ENCODE measurements around the gene COG6.

Gene COG6

GRCh38 chr13:39655569-39656324, at the start of gene COG6:
Gene COG6 (plus strand): TSS chr13:39655662. CDS start chr13:39655727, 65 bp downstream.
- DNase-seq: peak; percentile 78 to 83

- DNase-seq: no peak
Measured at GRCh38 chr13:39605677-39606320, 49.7 kb upstream of the COG6 start.

GRCh38 chr13:39607876-39608275, 47.6 kb upstream of the COG6 start:
- no peak for DNase-seq

GRCh38 chr13:39612023-39612637, 43.3 kb upstream of the COG6 start:
- peak; percentile 59 to 83 for DNase-seq

DNA sequence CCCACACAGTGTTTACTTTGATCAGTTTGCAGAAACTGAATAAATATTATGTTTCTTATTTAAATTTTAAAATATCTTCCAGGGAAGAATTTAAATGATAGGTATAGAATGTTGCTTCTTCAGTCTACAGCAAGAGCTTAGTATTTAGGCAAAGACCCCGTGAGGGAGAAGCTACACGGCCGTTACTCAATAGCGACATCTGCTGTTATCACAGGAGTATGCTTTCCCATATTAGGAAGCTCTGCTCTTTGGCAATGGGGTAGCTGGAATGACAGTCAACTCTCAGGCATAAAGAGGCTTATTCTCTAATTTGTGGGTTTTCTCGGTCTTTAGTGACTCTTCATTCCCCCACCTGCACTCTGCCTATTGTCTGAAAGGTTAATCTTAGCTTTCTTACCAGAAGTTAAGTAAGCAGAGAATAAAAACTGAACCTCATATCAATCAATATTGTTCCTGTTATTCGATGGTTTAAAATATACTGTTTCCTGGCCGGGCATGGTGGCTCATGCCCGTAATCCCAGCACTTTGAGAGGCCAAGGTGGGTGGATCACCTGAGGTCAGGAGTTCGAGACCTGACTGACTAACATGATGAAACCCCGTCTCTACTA, 39.3 kb upstream of the COG6 start:
- peak; percentile 76 to 84 for DNase-seq

- no peak for DNase-seq
Measured at GRCh38 chr13:39618561-39618960, 36.9 kb upstream of the COG6 start.

GRCh38 chr13:39623466-39623865, 32.0 kb upstream of the COG6 start:
- no peak for DNase-seq

- DNase-seq: no peak
Measured at GRCh38 chr13:39631307-39631706, 24.2 kb upstream of the COG6 start.

- DNase-seq: no peak
Measured at GRCh38 chr13:39632994-39633393, 22.5 kb upstream of the COG6 start.

DNA sequence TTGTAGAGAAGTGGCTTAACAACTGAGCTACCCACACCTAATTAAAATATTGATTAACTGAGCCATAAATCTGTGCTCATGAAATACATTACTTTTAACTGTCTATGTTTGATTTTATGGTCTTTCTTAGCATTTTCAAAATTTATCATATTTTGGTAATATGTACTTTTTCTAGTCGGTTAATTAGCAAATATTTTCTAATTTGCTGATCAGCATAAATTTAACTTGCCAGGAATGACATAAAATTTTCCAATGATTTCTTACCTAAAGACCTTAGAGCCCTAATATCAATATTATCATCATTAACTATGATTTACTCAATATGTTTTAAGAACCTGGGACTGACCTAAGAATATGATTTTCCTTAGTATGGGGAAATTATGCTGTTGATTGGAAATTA, 19.9 kb upstream of the COG6 start:
- DNase-seq: no peak

GRCh38 chr13:39637890-39638289, 17.6 kb upstream of the COG6 start:
- DNase-seq: no peak

DNA sequence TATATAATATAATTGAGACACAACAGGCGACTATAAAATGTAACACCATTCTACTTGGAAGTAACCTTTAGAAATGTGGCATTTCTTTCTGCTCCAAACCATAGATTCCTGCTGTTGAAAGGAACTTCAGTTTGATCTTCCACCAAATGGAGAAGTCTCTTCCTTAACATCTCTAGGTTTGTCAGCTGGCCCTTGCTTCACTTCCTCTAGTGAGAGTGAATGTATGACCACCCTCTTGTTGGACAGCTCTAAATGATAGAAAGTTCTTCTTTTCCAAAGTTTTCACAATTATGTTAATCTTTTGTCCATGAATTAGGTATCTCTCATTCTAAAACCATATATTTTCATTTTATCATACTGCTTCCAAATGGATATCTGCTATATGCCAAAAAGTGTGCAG, 13.8 kb upstream of the COG6 start:
- peak; percentile 79 to 83 for DNase-seq

GRCh38 chr13:39646122-39646521, 9.3 kb upstream of the COG6 start:
- DNase-seq: no peak

- no peak for DNase-seq
Measured at GRCh38 chr13:39655041-39655568, 357 bp upstream of the COG6 start.

- no peak for DNase-seq
Measured at GRCh38 chr13:39656325-39656677, 839 bp downstream of the COG6 start.

DNA sequence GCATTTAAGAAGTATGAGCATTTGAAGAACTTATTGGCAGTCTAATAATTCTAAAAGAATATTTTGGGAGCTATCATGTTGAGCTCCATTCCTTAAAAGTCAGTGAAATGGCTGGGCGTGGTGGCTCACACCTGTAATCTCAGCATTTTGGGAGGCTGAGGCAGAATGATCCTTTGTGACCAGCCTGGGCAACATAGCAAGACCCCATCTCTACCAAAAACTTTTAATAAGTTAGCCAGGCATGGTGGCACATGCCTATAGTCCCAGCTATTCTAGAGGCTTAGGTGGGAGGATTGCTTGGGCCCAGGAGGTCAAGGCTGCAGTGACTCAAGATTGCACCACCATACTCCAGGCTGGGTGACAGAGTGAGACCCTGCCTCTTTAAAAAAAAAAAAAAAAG, 8.0 kb downstream of the COG6 start:
- DNase-seq: no peak

DNA sequence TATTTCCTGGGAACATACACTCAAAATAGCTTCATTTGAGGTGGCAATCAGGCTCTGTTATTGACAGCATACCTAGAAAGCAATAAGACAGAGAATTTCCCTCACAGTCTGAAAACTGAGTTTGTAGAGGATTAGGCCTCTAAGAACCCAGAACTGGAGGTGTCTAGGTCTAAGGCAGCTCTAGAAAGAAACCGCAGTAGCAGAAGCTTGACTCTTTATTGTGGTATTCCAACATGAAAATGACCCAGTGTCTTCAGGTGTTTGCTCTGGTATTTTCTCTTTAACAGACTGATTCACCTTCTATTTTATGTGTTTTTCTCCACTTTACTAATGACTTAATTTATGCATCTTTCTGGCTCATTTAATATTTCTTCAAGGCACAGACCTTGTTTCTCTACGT, 8.5 kb downstream of the COG6 start:
- no peak for DNase-seq

DNA sequence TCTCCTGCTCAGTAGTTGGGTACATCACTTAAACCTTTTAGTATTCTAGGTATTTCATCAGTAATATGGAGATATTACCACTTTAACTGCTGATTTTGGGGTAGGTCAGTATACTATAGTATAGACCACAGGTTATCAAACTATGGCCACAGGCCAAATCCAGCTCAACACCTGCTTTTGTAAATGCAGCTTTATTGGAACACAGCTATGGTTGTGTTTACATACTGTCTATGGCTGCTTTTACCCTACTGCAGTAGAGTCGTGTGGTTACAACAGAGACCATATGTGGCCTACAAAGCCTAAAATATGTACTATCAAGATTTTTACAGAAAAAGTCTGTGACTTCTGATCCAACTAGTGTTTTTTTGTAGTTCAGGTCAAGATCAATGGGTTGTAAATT, 10.3 kb downstream of the COG6 start:
- DNase-seq: no peak

DNA sequence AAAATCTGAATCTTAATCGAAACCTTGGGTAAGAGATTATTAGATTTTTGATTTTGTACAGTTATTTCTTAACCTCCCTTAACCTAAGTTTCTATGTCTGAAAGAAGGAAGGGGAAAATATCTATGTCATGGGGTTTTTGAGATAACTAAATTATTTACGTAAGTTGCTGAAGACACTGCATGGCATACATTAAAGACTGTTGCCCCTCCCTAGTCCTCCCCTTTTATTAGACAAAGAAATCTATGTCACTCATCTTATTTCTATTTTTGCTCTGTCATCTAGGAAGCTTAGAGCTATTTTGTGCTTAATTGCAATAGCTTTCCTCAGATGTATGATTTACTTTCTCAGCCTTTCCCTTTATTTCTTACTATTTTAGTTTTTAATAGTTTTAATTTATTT, 15.0 kb downstream of the COG6 start:
- no peak for DNase-seq

GRCh38 chr13:39672378-39673132, 17.1 kb downstream of the COG6 start:
- no peak for DNase-seq

GRCh38 chr13:39675904-39676303, 20.4 kb downstream of the COG6 start:
- no peak for DNase-seq

GRCh38 chr13:39676315-39676876, 20.9 kb downstream of the COG6 start:
- DNase-seq: peak; percentile 72 to 74

All from AML-193 (cell line).